GM23338 (cell line): ENCODE data around the gene PERP.

Experiments used
- CTCF ChIP-seq, 2 experiments: fragments of 200-600 bp in 1 of 2; sonication (generic) in 1 of 2; conservative IDR thresholded peaks; 2 replicates each; pipeline versions ENCODE4 v1.5.1 to v1.6.1; 2016 to 2017; ENCODE audit warnings: antibody characterized with exemption in 2 of 2, low read depth in 2 of 2, mild to moderate bottlenecking in 2 of 2, moderate library complexity in 1 of 2
- ETS1 ChIP-seq: IDR thresholded peaks from 2 replicates; pipeline ENCODE4 v1.6.1; 2016; ENCODE audit warnings: antibody characterized with exemption
- EZH2 ChIP-seq: fragments of 200-600 bp; sonication (generic); IDR thresholded peaks from one replicate; pipeline ENCODE4 v1.8.0; 2017; ENCODE audit warnings: antibody characterized with exemption, mild to moderate bottlenecking, low read depth; ENCODE audit not compliant: unreplicated experiment
- EZH2phosphoT487 ChIP-seq: fragments of 200-600 bp; sonication (generic); IDR thresholded peaks from one replicate; pipeline ENCODE4 v1.8.1; 2018; ENCODE audit warnings: antibody characterized with exemption; ENCODE audit not compliant: unreplicated experiment
- POLR2AphosphoS5 ChIP-seq: IDR thresholded peaks from 2 replicates; pipeline ENCODE4 v1.6.1; 2016; ENCODE audit warnings: antibody characterized with exemption, low read depth
- REST ChIP-seq: IDR thresholded peaks from one replicate; pipeline ENCODE4 v1.6.1; 2018; ENCODE audit warnings: antibody characterized with exemption; ENCODE audit not compliant: unreplicated experiment
- ZNF114 ChIP-seq: fragments of 250-450 bp; sonication (Bioruptor Pico); IDR thresholded peaks from 2 replicates; pipeline ENCODE4 v1.5.0; 2020; ENCODE audit warnings: mild to moderate bottlenecking, moderate library complexity

GRCh38 chr6:138128096-138128495 is 20.9 kb upstream of the PERP start:
- no peak for TF ChIP-seq CTCF (conservative IDR thresholded peaks at IDR 0.05; ENCODE audit: low read depth in 2 of 2)
- no peak for TF ChIP-seq EZH2phosphoT487
- no peak for TF ChIP-seq ZNF114 (CRISPR knock-in tag)
- TF ChIP-seq EZH2, result no peak
- no peak for TF ChIP-seq POLR2AphosphoS5
- no peak for TF ChIP-seq REST
- TF ChIP-seq ETS1, result no peak
